Mesendoderm (in vitro differentiated cells): ENCODE data around the gene PHYHD1.
A peak's percentile ranks its signal among the peaks of the same experiment; 100 is the strongest.
"Not testable (repeated sequence)": the region's sequence is repeated elsewhere in the genome, so short reads cannot be mapped to it uniquely, and the experiment has no call there.

ENCODE experiments used
- DNase-seq: peaks from one replicate; pipeline ENCODE4 v3.0.0; 2013
- H2AK5ac ChIP-seq: 2 replicates; pipeline ENCODE4 v1.6.1; 2013; ENCODE audit warnings: low read length, inconsistent platforms
- H2BK120ac ChIP-seq: 2 replicates; pipeline ENCODE4 v1.6.1; 2013; ENCODE audit warnings: low read depth, mild to moderate bottlenecking, low read length, moderate library complexity, mixed read lengths
- H2BK15ac ChIP-seq: replicated peaks from 2 replicates; pipeline ENCODE4 v1.6.1; 2013; ENCODE audit warnings: low read depth, mild to moderate bottlenecking, moderate library complexity
- H2BK5ac ChIP-seq: 2 replicates; pipeline ENCODE4 v1.6.1; 2013; ENCODE audit warnings: low read length, inconsistent platforms
- H3K18ac ChIP-seq: 2 replicates; pipeline ENCODE4 v1.6.1; 2013; ENCODE audit warnings: mild to moderate bottlenecking, low read length, mixed read lengths
- H3K23ac ChIP-seq: one replicate; pipeline ENCODE4 v1.6.1; 2013; ENCODE audit warnings: low read length
- H3K27ac ChIP-seq: 2 replicates; pipeline ENCODE4 v1.5.1; 2013; ENCODE audit warnings: low read depth, mild to moderate bottlenecking, inconsistent platforms, low read length, moderate library complexity
- H3K27me3 ChIP-seq: 2 replicates; pipeline ENCODE4 v1.6.1; 2013; ENCODE audit warnings: low read length, control low read depth, mild to moderate bottlenecking, inconsistent platforms; ENCODE audit not compliant: insufficient read depth, poor library complexity
- H3K36me3 ChIP-seq: 2 replicates; pipeline ENCODE4 v1.6.1; 2013; ENCODE audit warnings: low read length, inconsistent platforms; ENCODE audit not compliant: control insufficient read depth, insufficient read depth
- H3K4ac ChIP-seq: one replicate; pipeline ENCODE4 v1.6.1; 2013; ENCODE audit warnings: low read depth, mild to moderate bottlenecking, low read length, moderate library complexity
- H3K4me1 ChIP-seq: 2 replicates; pipeline ENCODE4 v1.6.1; 2013; ENCODE audit warnings: low read depth, low read length, inconsistent platforms; ENCODE audit not compliant: control insufficient read depth
- H3K4me2 ChIP-seq: 2 replicates; pipeline ENCODE4 v1.6.1; 2013; ENCODE audit warnings: low read length
- H3K4me3 ChIP-seq: 2 replicates; pipeline ENCODE4 v1.5.1; 2013; ENCODE audit warnings: mild to moderate bottlenecking, low read length
- H3K56ac ChIP-seq: one replicate; pipeline ENCODE4 v1.6.1; 2013; ENCODE audit warnings: low read length
- H3K79me1 ChIP-seq: 2 replicates; pipeline ENCODE4 v1.6.1; 2013; ENCODE audit warnings: low read length, inconsistent platforms
- H3K79me2 ChIP-seq: 2 replicates; pipeline ENCODE4 v1.6.1; 2013; ENCODE audit warnings: mild to moderate bottlenecking, low read length; ENCODE audit not compliant: control insufficient read depth, insufficient read depth
- H3K9ac ChIP-seq: 2 replicates; pipeline ENCODE4 v1.6.1; 2013; ENCODE audit warnings: low read length, inconsistent platforms
- H4K5ac ChIP-seq: one replicate; pipeline ENCODE4 v1.6.1; 2013; ENCODE audit warnings: low read length
- H4K8ac ChIP-seq: one replicate; pipeline ENCODE4 v1.6.1; 2013; ENCODE audit warnings: low read depth, mild to moderate bottlenecking, control low read depth, low read length, moderate library complexity
- WGBS: extraction: QIAGEN DNeasy Blood & Tissue Kit; methylation state at CpG from one replicate; pipeline ENCODE4 v1.1.7; 2013; ENCODE audit warnings: low lambda C conversion rate, missing lambda C conversion rate; ENCODE audit not compliant: insufficient coverage; ENCODE audit errors: extremely low coverage; 5-methylcytosine and 5-hydroxymethylcytosine counted together

Gene PHYHD1

DNA sequence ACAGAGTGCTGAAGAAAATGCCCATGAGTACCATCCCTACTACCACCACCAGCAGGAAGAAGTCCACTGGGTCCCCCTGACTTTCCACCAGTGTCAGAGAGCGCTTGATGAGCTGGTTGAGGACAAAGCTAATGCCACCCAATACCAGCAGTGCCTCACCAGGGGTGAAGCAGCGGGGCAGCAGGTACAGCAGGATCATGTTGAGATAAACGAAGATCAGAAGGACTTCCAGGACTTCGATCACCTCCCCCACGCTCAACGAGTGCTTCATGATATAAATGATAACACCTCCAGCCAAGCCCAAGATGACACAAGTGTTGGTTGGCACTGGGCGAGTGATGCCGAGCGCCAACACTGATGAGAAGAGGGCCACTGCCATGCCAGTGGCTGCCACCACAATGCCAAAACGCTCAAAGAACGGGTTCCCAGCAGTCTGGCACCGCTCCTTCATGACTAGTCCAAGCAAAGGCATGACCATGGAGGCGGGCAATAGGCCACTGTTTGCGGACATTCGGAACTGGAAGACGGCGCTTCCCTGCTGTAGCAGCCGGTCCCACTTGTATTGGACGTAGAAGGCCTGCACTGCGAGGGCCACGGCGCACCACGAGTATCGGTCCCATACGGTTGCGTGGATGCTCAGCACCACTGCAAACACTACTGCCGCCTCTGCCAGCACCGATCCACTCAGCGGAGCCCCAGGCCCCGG, 25.9 kb downstream of the PHYHD1 start:
- WGBS, result no CpG with 5 or more reads among the region's 30 CpGs

DNA sequence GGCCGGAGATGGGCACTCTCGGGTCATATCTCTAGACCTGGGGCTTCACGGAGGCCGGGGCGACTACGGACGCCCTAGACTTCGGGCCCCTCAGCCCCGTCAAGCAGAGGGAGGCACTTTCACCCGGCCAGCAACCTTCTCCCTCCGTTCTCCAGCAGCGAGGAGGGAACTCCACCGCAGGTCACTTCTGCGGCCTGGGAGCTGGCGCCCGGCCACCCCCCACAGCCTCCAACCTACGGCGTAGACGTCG, 26.4 kb downstream of the PHYHD1 start:
- Histone ChIP-seq H3K79me1 (peaks cover 19% of the 10 kb centered on the region), H3K27ac (no peak overlapping the region)

More for the DNA sequence above, 25.9 kb downstream of the PHYHD1 start:
- Histone ChIP-seq H2BK120ac (no peak overlapping the region), H3K79me2 (peaks cover 15% of the 10 kb centered on the region), H3K4me1 (peaks cover 5% of the 10 kb centered on the region), H3K56ac (peak overlapping the region; percentile 94), H3K4me2 (peak overlapping the region; percentile 92), H3K9ac (peak overlapping the region; percentile 93), H3K79me1 (peaks cover 19% of the 10 kb centered on the region), H3K4me3 (peak overlapping the region; percentile 86), H4K5ac (no peak overlapping the region), H2BK15ac (no peak overlapping the region), H3K4ac (peak overlapping the region; percentile 92), H3K27ac (no peak overlapping the region), H4K8ac (no peak overlapping the region), H2AK5ac (no peak overlapping the region), H3K18ac (peak overlapping the region; percentile 77), H3K27me3 (no peaks in the 10 kb centered on the region), H3K36me3 (no peaks in the 10 kb centered on the region), H2BK5ac (no peak overlapping the region), H3K23ac (no peak overlapping the region)
- DNase-seq, result peak; percentile 29

GRCh38 chr9:128947527-128948301, 26.9 kb downstream of the PHYHD1 start, which contains the start of the genes DOLK and NUP188:
Gene DOLK, minus strand, starts transcription at chr9:128947603. Its CDS starts 300 bp downstream, at chr9:128947303.
Gene NUP188, plus strand, starts transcription at chr9:128947699. Its CDS starts 21 bp downstream, at chr9:128947720.
- peaks cover 19% of the 10 kb centered on the region for H3K79me1 ChIP-seq
- H2AK5ac ChIP-seq, result no peak within 1 kb of the TSS
- H3K4me1 ChIP-seq, result peaks cover 5% of the 10 kb centered on the region
- DNase-seq, result peak; percentile 95
- H4K8ac ChIP-seq, result no peak within 1 kb of the TSS
- H3K4ac ChIP-seq, result peak within 1 kb of the TSS; percentile 92
- H3K4me2 ChIP-seq, result peak within 1 kb of the TSS; percentile 92
- no peak within 1 kb of the TSS for H4K5ac ChIP-seq
- H3K27ac ChIP-seq, result peak within 1 kb of the TSS; percentile 51
- H2BK15ac ChIP-seq, result no peak within 1 kb of the TSS
- H3K23ac ChIP-seq, result peak within 1 kb of the TSS; percentile 66
- H3K27me3 ChIP-seq, result no peaks in the 10 kb centered on the region
- H3K36me3 ChIP-seq, result no peaks in the 10 kb centered on the region
- no CpG with 5 or more reads among the region's 86 CpGs for WGBS
- peak within 1 kb of the TSS; percentile 98 for H3K9ac ChIP-seq
- no peak within 1 kb of the TSS for H2BK120ac ChIP-seq
- peak within 1 kb of the TSS; percentile 77 for H3K18ac ChIP-seq
- peak within 1 kb of the TSS; percentile 99 for H3K56ac ChIP-seq
- H2BK5ac ChIP-seq, result peak within 1 kb of the TSS; percentile 90
- peaks cover 15% of the 10 kb centered on the region for H3K79me2 ChIP-seq
- peak within 1 kb of the TSS; percentile 96 for H3K4me3 ChIP-seq

More for the DNA sequence above, 26.4 kb downstream of the PHYHD1 start:
- Histone ChIP-seq H3K4ac (peak overlapping the region; percentile 92), H3K79me2 (peaks cover 15% of the 10 kb centered on the region), H4K8ac (no peak overlapping the region), H4K5ac (no peak overlapping the region), H2BK15ac (no peak overlapping the region), H3K4me1 (peaks cover 5% of the 10 kb centered on the region), H3K36me3 (no peaks in the 10 kb centered on the region), H3K56ac (peak overlapping the region; percentile 94), H3K4me2 (peak overlapping the region; percentile 92), H2BK120ac (no peak overlapping the region), H3K18ac (peak overlapping the region; percentile 77), H2AK5ac (no peak overlapping the region), H3K9ac (peak overlapping the region; percentile 93), H3K27me3 (no peaks in the 10 kb centered on the region), H3K23ac (no peak overlapping the region), H2BK5ac (peak overlapping the region; percentile 74), H3K4me3 (peak overlapping the region; percentile 86)
- DNase-seq, result no peak
- WGBS, result no CpG with 5 or more reads among the region's 20 CpGs

- not testable (repeated sequence) for H3K56ac ChIP-seq, H3K79me2 ChIP-seq, H2BK120ac ChIP-seq, H3K36me3 ChIP-seq, H3K4me2 ChIP-seq, H3K4me1 ChIP-seq, H4K8ac ChIP-seq, H4K5ac ChIP-seq, H3K4me3 ChIP-seq, H3K27me3 ChIP-seq, H2BK5ac ChIP-seq, H3K79me1 ChIP-seq, H3K4ac ChIP-seq, H2BK15ac ChIP-seq, H3K23ac ChIP-seq, H3K27ac ChIP-seq, H3K18ac ChIP-seq, DNase-seq, H2AK5ac ChIP-seq, H3K9ac ChIP-seq
- WGBS, result no CpG with 5 or more reads among the region's 9 CpGs
These were observed 40.6 kb downstream of the PHYHD1 start for GRCh38 chr9:128961403-128961802.

DNA sequence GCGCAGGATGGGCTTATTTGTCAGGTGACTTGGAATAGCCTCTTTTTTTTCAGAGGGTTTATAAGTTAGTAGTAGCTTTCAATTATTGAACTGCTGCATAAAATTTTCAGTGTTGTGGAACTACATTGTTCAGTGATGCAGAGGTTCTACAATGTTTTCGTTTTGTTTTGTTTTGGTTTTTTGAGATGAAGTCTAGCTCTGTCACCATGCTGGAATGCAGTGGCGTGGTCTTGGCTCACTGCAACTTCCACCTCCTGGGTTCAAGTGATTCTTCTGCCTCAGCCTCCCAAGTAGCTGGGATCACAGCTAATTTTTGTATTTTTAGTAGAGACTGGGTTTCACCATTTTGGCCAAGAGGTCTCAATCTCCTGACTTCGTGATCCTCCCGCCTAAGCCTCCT, 48.7 kb downstream of the PHYHD1 start:
- peaks cover 11% of the 10 kb centered on the region for H3K36me3 ChIP-seq
- H2BK5ac ChIP-seq, result no peak overlapping the region
- H3K4me1 ChIP-seq, result no peaks in the 10 kb centered on the region
- no peak overlapping the region for H3K4me2 ChIP-seq
- no peak overlapping the region for H3K4me3 ChIP-seq
- no peak for DNase-seq
- no peak overlapping the region for H2BK120ac ChIP-seq
- H3K27me3 ChIP-seq, result no peaks in the 10 kb centered on the region
- no peak overlapping the region for H3K9ac ChIP-seq
- H3K79me2 ChIP-seq, result no peaks in the 10 kb centered on the region
- no CpG with 5 or more reads among the region's 5 CpGs for WGBS
- H3K23ac ChIP-seq, result no peak overlapping the region
- no peak overlapping the region for H3K4ac ChIP-seq
- no peak overlapping the region for H3K27ac ChIP-seq
- no peak overlapping the region for H4K8ac ChIP-seq
- no peak overlapping the region for H3K18ac ChIP-seq
- H2BK15ac ChIP-seq, result no peak overlapping the region
- no peaks in the 10 kb centered on the region for H3K79me1 ChIP-seq
- no peak overlapping the region for H4K5ac ChIP-seq
- no peak overlapping the region for H3K56ac ChIP-seq
- no peak overlapping the region for H2AK5ac ChIP-seq
